Sigmoid colon (tissue), 4 donors: ENCODE measurements around the gene ZNF484.
"Not testable (repeated sequence)": the region's sequence is repeated elsewhere in the genome, so short reads cannot be mapped to it uniquely, and the experiment has no call there.

ENCODE experiments used
- CTCF ChIP-seq, 4 experiments: fragments of 450-650 bp in 3 of 4; fragments of 200-600 bp in 1 of 4; IDR thresholded peaks; one replicate each; pipeline ENCODE4 v1.5.1; 2016 to 2019; ENCODE audit warnings: antibody characterized with exemption in 4 of 4, mild to moderate bottlenecking in 3 of 4, moderate library complexity in 2 of 4
- EP300 ChIP-seq, 4 donors: sonication (generic); formaldehyde crosslinking; IDR thresholded peaks; one replicate each; pipeline ENCODE4 v1.6.1; 2017; ENCODE audit warnings: antibody characterized with exemption in 4 of 4
- POLR2AphosphoS5 ChIP-seq, 4 donors: sonication (generic); formaldehyde crosslinking; IDR thresholded peaks; one replicate each; pipeline ENCODE4 v1.6.1; 2017; ENCODE audit warnings: antibody characterized with exemption in 4 of 4

GRCh38 chr9:92809629-92810326 is 68.1 kb downstream of the ZNF484 start:
- TF ChIP-seq CTCF, POLR2AphosphoS5, EP300 (IDR thresholded peaks at IDR 0.05): not testable (repeated sequence)
